AG04449 (cell line): ENCODE results near the gene TTC17.
A peak's percentile ranks its signal among the peaks of the same experiment; 100 is the strongest.

Source experiments
- CTCF ChIA-PET: fragments of 350-600 bp; formaldehyde crosslinking; extraction: SDS; loops from one replicate; lab custom pipeline; 2021; ENCODE audit warnings: antibody characterized with exemption; lab: Yijun Ruan, JAX
- POLR2A ChIA-PET: fragments of 400-600, 350-600 bp; formaldehyde crosslinking; extraction: SDS; loops from one replicate; lab custom pipeline; 2020; ENCODE audit warnings: antibody characterized with exemption, inconsistent platforms; lab: Yijun Ruan, JAX
- DNase-seq: peaks from one replicate; pipeline ENCODE4 v3.0.0-alpha.2; 2010; ENCODE audit warnings: low read depth, low spot score
- H3K4me3 ChIP-seq: 2 replicates; pipeline ENCODE4 v1.5.1; 2011; ENCODE audit warnings: low read depth, mild to moderate bottlenecking, control low read depth, low read length
- CTCF ChIP-seq: IDR thresholded peaks from one replicate; pipeline ENCODE4 v1.5.1; 2011; ENCODE audit warnings: mild to moderate bottlenecking, moderate library complexity, low read length, control low read depth, inconsistent platforms; ENCODE audit not compliant: insufficient read depth; ENCODE audit errors: missing control alignments

Gene TTC17

GRCh38 chr11:43492701-43493100 is 134.0 kb downstream of the TTC17 start:
- H3K4me3 ChIP-seq, result no peak overlapping the region
- no peak for DNase-seq
- ChIA-PET POLR2A (no interaction called here), CTCF (no interaction called here)
- no peak for TF ChIP-seq CTCF

GRCh38 chr11:43493431-43493830 is 134.7 kb downstream of the TTC17 start:
- no peak overlapping the region for H3K4me3 ChIP-seq
- ChIA-PET POLR2A (no interaction called here), CTCF (no interaction called here)
- no peak for TF ChIP-seq CTCF
- no peak for DNase-seq

- CTCF ChIA-PET, result interaction anchor here (0.5 to 0.7 kb wide), 2 partner anchors 9 to 56 kb away, joined by 3 read pairs; no protein-coding TSS in a partner anchor
- no peak overlapping the region for H3K4me3 ChIP-seq
- POLR2A ChIA-PET, result no interaction called here
- no peak for DNase-seq
- TF ChIP-seq CTCF, result no peak
Observed at GRCh38 chr11:43497144-43497543, 138.4 kb downstream of the TTC17 start.

GRCh38 chr11:43498561-43498960 is 139.8 kb downstream of the TTC17 start:
- no peak for TF ChIP-seq CTCF
- no peak overlapping the region for H3K4me3 ChIP-seq
- ChIA-PET POLR2A (interaction anchor here (0.5 kb wide), 1 partner anchor 1115 kb away, joined by 3 read pairs; no protein-coding TSS in a partner anchor), CTCF (interaction anchor here (0.9 to 1.7 kb wide), 4 partner anchors 9 to 69 kb away, joined by 3 to 6 read pairs (median 6); no protein-coding TSS in a partner anchor)
- DNase-seq, result no peak

- TF ChIP-seq CTCF, result no peak
- ChIA-PET CTCF (interaction anchor here (0.8 to 3.9 kb wide), 10 partner anchors 9 to 353 kb away, joined by 3 to 29 read pairs (median 4); no protein-coding TSS in a partner anchor), POLR2A (no interaction called here)
- no peak overlapping the region for H3K4me3 ChIP-seq
- DNase-seq, result no peak
Observed at GRCh38 chr11:43503417-43503816, 144.7 kb downstream of the TTC17 start.

- ChIA-PET CTCF (interaction anchor here (0.8 to 3.9 kb wide), 18 partner anchors 8 to 355 kb away, joined by 3 to 29 read pairs (median 3); no protein-coding TSS in a partner anchor), POLR2A (no interaction called here)
- DNase-seq, result no peak
- TF ChIP-seq CTCF, result peak; percentile 25
- no peak overlapping the region for H3K4me3 ChIP-seq
Observed at GRCh38 chr11:43504316-43504950, 145.7 kb downstream of the TTC17 start.
